D721Med (cell line): ENCODE data around the gene SPATA31C1.
"Not testable (repeated sequence)": the region's sequence is repeated elsewhere in the genome, so short reads cannot be mapped to it uniquely, and the experiment has no call there.

Experiments
- DNase-seq: peaks from one replicate; pipeline ENCODE4 v3.0.0; 2011; ENCODE audit warnings: low spot score; ENCODE audit not compliant: insufficient read length
- FAIRE-seq: peaks from 2 replicates; lab custom pipeline; 2011; peaks lifted over from hg19 to GRCh38; lab: Jason Lieb, UNC
- TF ChIP-seq, protein P1 (sequence below): IDR thresholded peaks from 2 replicates; pipeline ENCODE4 v1.5.1; 2012; ENCODE audit warnings: mild to moderate bottlenecking, control low read depth; ENCODE audit not compliant: insufficient read depth; ENCODE audit errors: missing control alignments

The SPATA31C1 gene

DNA sequence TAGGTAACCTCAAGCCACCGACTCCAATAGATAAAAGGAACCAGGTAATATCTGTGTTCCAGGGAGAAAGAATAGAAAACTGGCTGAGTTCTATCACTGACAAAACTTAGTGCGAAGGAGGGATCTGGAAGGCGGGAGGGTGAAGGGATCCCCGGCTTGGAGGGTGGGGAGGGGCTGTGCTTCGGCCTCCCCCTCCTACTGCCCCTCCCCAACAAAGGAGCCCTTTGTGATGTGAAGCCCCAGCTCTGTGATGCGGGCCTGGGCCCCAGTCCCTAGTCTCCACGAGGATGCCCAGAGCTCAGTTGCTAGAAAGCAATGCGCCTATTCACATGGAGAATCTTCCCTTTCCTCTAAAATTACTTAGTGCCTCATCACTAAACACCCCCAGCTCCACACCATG lies at the start of gene SPATA31C1:
Gene SPATA31C1, plus strand, starts transcription at position 301 of the 400 bp plus-strand sequence.
- DNase-seq, FAIRE-seq: not testable (repeated sequence)

DNA sequence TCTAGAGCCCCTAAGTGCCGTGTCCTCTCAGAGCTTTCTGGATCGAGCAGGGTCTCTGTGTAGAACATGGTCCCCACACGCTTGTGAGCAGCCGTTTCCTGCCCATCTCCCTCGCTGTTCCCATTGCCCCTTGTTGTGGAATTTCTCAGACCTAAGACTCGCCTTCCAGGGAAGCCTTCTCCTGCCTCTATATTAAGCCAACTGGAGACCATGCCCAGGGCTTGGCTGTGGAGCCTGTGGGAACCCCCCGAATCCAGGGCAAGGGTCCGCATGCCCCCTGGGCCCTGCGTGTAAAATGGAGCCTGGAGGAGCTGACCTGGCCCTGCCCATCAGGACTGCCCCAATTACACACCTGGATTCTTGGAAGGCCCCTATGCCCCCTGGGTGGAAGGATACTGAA lies 49.6 kb upstream of the SPATA31C1 start:
- TF ChIP-seq, protein P1, sequence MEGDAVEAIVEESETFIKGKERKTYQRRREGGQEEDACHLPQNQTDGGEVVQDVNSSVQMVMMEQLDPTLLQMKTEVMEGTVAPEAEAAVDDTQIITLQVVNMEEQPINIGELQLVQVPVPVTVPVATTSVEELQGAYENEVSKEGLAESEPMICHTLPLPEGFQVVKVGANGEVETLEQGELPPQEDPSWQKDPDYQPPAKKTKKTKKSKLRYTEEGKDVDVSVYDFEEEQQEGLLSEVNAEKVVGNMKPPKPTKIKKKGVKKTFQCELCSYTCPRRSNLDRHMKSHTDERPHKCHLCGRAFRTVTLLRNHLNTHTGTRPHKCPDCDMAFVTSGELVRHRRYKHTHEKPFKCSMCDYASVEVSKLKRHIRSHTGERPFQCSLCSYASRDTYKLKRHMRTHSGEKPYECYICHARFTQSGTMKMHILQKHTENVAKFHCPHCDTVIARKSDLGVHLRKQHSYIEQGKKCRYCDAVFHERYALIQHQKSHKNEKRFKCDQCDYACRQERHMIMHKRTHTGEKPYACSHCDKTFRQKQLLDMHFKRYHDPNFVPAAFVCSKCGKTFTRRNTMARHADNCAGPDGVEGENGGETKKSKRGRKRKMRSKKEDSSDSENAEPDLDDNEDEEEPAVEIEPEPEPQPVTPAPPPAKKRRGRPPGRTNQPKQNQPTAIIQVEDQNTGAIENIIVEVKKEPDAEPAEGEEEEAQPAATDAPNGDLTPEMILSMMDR = no peak
- FAIRE-seq (no peak), DNase-seq (no peak)

DNA sequence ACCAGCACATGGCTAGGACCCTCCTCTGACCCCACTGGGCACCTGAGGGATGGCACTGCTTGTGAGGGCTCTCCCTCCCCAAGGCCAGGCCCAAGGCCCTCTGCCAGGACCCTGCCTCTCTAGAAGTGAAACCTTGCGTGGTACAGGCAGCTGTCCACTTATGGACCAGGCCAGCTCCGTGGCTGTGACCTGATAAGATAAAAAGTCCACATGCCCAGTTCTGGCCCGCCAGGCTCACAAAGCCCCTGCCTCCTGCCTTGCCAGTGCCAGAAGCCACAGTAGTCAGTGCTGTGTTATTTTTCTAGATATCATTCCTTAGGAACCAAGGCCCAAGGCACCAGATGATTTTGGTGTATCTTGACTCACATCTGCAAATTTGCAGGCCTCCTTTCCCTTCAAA lies 49.1 kb upstream of the SPATA31C1 start:
- TF ChIP-seq, protein P1 = no peak
- FAIRE-seq (no peak), DNase-seq (no peak)

DNA sequence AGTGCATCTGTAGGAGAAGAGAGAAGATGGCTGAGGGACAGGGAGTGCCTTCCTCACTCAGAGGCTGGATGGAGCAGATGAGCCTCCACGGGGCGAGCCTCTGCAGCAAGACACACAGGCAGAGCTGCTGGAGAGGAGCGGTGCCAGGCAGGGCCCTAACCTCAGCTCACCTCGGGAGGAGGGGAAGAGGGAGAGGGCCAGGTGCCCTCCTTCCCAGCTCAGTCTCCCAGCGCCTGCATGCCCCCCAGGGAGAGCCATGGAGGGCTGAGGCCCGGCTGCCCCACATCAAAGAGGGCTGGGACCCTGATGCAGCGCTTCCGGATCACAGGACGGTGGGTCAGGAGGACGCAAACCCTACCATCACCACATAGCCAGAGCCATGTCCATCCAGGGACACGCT lies 48.7 kb upstream of the SPATA31C1 start:
- TF ChIP-seq, protein P1 = no peak
- DNase-seq (no peak), FAIRE-seq (no peak)

DNA sequence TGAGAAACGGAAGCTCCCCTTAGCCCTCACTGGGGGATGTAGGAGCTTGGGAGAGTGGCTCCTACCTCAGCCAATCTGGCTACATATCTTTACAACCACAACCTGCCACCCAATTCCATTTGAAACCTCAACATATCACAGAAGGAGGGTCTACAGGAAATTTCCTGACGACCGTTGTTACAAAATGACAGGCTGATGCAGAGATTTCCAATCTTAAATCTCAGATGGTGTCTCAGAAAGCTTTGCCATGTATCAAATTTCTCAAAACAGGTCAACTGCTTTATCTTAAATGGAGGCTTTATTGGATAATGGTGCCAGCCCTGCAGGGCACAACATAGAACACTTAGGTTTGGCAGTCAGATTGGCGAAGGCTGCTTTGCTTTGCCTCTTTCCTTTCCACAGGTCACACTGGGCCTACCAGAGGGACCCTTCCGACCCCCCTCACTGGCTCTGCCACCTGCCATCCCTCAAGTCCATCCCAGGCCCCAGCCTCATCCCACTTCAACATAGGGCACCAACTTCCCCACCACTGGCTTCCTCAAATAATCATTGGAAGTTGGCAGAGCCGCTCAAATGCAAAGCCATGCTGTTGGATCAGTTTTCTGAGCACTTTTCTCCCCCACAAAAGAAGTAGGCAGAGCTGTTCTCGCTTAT lies 46.2 kb upstream of the SPATA31C1 start:
- TF ChIP-seq, protein P1 = no peak
- FAIRE-seq = no peak
- no peak for DNase-seq

DNA sequence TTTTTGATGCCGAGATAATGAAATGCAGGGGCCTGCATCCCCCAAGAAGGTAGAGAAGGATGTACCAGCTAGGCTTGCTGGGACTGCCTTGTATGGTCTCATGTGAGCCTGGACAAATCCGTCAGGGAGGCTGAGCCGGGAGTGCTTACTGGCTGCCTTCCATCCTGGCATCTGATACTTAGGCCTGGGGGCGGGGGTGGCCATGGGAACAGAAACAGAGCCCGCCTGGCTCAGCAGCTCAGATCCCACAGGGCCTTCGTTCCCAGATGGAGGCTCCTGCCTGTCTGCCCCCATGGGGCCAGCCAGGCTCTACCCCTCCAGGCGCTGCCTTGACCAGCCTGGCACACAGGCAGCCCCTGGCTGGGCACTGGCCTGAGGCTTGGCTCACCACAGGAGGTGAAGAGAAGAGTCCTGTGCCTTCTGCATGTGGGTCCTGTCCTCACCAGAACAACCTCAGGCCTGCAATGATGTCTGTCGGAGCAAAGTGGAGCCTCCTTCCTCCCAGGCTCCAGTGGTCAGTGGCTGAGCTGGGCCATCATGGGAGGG lies 45.6 kb upstream of the SPATA31C1 start:
- TF ChIP-seq, protein P1 = no peak
- DNase-seq (no peak), FAIRE-seq (no peak)

DNA sequence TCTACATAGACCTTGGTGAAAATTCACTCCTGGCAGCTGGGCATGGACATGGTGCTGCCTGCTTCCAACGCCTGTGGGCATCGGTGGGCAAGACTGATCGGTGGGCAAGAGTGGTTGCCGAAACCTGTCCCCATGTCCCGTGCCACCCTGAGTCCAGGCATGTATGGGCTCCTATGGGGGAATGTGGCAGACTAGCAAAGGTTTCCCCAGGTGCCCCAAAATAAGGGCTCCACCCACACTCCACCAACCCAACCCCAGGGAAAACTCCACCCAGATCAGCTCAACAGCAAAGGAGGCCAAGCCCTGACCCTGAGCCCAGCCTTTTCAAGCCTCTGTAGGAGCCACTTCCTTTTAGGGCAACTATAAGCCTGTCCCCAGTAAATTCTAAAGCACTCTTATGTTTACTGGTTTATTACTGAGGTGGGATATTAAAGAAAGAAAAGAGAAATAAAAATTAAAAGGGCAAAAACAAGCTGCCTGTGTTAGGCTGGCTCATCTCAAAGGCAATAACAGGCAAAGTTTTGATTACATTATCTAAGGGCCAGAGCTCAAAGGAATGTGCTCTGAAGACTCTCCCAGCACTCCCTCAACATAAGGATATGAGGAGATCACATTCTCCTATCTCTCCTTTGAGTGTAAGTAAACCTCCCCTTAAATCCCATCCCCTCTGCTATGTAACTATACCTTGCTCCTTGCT lies 44.0 kb upstream of the SPATA31C1 start:
- DNase-seq (no peak), FAIRE-seq (no peak)
- TF ChIP-seq, protein P1 = no peak
